GM19035 (cell line): Measurements from ENCODE around the gene PRKCA.

Source experiments
- ATAC-seq: cut with Tn5 transposase; IDR thresholded peaks from one replicate; pipeline ENCODE4 v1.9.1; 2021; ENCODE audit not compliant: unreplicated experiment

Gene PRKCA

DNA sequence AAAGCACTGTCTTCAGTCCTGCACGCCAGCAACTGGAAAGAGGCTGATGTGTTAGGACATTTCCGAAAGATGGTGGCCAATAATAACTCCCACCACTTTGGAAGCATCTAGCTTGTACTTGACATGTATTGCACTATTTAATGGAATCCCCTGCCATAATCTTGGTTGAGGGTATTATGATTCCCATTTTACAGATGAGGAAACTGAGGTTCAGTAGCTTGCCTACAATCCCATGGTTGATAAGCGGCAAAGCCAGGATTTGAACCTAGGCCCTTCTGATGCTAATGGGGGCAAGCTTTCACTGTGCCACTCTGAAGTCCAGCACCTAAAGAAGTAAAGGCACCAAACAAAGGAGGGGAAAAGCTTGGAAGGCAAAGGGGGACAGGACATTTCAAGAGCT lies 540.5 kb downstream of the PRKCA start:
- ATAC-seq = no peak

DNA sequence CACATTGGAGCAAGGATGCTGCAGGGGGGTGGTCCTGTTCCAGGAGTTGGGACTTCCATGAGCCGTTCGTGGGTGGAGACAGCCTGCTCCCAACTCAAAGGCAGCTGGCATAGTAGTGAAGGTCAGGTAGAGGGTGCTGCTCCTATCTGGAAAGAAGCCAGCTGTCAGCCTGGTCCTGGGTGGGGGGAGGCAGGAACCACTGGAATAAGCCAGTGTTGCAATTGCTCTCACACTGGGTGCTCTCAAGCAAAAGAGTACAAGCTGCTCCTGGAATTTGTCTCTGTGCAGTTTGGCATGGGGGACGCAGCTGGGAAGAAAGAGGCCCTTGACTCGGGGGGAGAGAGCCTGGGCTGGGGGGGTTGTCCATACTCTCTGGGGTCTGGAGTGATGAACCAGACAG lies 541.2 kb downstream of the PRKCA start:
- ATAC-seq = no peak

DNA sequence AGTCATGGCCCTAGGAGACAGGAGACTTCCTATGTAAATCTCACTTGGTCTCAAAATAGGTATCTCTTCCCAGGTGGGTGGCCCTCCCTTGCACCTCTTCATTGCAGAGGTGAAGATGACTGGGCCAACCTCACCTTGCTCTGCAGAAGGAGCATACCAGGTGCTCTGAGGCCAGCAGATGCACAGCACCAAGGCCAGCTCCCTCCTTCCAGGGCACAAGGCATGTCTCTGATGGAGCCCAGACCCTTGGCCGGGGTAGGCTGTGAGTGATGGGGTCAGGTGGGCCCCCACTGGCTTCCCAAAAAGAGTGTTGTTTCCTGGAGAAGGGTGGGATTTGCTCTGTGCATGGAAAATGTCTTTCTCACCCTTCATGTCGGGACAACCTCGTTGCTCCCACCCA lies 545.3 kb downstream of the PRKCA start:
- ATAC-seq = no peak

DNA sequence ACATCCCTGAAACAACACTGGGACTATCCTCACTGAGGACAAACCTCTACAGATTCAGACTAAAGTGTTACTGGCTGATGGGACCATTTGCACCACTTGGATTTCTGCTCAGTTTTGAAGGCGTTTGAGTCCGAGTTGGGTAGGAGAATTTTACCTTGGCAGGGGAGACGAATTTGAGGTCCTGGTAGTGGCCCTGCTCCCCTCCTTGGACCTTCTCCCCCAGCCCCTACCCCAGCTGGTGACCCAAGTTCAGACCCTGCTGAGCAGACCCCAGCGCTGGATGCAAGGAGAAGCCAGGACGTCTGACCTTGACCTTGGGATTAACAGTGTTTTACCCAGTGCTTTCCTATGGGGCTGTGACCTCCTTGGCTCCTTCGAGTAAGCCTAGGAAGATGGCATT lies 546.1 kb downstream of the PRKCA start:
- ATAC-seq = no peak

DNA sequence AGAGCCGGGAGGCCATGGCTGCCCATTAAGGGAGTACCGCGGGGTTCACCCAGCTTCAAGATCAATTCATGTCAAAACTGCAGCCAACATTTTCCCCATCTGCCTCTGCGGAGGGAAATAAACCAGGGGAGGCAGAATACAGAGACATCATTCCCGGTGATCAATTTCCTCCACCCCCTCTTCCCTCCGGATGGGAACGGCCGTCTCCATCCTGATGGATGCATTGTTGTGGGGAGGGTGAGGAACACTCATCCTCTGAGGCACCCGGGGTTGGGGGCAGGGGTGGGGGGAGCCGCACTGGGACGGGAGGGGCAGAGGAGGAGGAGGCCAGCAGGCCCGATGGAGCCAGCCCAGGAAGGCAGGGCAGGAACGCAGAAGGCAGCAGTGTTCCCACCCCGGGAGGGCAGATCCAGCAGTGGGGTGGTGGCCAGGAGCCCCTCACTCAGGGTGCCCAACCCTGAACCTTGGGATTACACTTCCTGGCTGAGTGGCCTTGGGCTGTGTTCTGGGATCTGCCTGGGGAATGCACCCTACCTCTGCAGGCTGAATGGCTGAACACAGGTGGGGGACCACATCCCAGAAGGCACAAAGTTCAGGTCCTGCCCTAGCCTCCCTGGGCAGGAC lies 546.7 kb downstream of the PRKCA start:
- ATAC-seq = no peak

DNA sequence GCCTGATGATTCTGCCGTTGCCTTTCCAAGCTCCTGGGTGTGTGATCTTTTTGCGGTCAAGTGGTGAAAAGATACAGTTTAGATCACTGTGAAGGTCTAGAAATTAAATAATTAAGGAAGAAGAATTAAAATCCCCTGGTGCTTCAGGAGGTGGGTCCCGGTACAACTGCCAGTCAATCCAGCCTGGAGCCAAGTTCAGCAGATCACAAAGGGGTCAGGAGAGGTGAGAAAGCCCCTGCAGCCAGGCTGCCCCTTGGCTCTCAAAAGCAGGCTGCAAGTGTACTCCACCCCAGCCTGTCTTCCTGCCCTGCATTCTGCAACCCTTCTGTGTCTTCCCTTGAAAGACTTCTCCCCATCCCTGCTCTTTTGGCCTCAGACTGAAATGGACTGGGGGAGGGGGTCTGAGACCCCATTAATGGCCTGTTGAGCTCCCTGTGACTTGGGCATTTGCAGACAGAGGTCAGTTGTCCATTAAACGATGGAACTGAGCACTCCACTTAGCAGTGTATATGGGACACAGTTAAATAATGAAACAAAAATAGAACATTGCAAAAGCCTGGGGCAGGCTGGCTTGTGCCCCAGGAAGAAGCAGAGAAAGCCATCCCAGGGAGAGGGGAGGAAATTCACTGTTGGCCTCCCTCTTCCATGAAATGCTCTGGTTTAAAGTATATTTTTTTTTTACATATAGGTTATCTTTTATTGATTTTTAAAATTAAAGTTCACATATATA lies 547.6 kb downstream of the PRKCA start:
- ATAC-seq = no peak

DNA sequence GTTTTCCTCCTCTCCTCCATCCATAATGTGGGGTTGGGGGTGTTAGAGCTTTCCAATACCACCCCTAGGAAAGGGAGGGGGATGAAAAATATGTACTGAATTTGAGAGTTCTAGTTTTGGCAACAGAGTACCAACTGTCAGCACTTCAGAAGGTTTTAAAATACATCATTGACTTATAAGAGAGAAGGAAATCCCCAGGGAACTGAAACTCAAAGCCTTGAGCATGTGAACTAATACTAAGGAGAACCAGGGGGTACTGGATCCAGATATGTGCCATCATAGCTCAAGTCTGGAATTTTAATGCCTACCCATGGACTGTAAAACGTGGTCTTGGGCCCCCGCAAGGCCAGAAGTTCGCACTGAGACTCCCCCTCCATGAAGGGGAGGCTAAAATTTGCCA lies 548.3 kb downstream of the PRKCA start:
- no peak for ATAC-seq

DNA sequence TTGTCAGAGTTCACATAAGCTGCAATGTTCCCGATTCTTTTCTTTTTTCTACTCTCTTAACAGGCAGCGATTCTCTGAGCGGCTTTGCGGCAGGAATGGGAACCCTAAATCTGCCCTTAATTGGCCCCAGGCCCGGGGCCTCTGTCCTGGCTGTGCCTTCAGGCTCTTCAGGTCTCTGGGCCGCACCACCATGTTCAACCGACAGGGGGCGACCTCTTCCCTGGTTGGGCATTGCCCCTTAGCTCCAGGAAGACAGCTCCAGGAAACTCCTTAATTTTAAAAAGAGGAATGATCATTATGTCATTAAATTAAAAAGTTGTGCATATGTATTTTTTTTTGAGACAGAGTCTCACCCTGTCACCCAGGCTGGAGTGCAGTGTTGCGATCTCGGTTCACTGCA lies 552.8 kb downstream of the PRKCA start:
- no peak for ATAC-seq

DNA sequence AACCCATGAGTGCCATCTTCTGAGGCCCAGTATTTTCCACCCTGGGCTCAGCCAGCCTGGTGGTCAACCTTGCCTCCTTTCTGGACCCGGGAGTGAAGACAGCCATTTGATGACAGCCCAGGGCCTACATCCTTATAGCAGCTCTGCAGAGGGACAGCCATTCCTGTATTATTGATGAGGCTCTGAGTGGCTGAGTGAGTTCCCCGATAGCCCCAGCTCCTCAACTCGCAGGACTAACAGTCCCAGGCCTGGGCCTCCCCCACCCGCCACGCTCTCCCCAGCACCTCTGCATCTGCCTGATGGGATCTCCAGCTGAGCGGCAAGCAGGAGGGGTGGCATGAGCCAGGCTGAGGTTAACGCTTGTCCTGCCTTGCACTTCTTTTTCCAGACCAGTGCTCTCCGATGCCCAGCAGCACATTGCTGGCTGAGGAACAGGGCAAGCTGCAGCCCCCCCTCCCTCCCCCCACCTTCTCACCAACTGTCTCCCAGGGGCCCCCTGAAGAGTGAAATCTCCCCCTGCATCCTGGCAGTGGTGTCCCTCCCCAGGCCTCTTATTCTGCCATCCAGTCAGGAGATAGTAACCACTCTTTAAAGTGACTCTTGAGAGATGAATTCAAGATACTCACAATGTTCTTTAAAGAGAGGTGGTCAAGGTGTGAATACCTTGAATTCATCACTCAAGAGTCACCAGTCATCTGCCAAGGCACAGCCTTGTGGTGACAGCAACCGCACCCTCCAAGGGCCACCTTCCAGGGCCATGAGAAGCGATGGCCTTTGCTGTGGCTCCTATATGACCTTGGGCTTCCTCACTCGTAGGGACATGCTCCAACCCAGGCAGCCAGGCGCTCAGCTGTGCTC lies 556.0 kb downstream of the PRKCA start:
- ATAC-seq = no peak

DNA sequence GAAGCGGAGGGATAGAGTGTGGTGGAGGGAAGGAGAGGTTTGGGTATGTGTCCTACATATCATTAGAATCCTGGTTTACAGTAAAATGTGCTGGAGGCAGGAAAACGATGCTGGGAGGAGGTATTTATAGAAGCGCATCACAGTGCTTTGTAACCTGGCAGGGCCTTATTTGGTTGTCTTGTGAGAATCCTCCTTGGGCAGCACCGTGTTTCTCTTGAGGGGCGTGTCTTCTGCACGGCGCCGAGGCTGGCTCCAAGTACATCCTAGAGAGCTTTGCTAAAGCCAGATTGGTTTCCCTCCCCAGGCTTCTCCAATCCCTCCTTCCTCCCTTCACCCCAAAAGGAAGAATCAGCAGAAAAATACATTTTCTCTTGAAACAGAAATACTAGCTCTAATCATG lies 556.9 kb downstream of the PRKCA start:
- no peak for ATAC-seq

DNA sequence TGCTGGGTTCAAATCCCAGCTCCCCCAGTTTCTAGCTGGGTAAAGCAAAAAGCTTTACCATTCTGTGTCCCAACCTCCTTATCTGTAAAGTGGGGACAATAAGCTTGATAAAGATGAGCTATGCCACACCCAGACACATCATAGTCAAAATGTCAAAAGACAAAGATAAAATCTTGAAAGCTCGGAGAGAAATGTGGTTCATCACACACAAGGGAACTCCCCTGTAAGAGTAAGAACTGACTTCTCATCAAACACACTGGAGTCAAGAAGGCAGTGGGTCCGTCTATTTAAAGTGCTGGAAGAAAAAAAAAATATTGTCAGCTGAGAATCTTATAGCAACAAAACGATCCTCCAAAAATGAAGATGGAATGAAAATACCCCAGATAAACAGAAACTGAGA lies 557.8 kb downstream of the PRKCA start:
- ATAC-seq = no peak
